ENCODE measurements around the gene WDR93.

Gene WDR93

GRCh38 chr15:89693091-89693490 lies 2.5 kb downstream of the WDR93 start:
- DNase-seq = no peak

GRCh38 chr15:89693696-89694095 lies 3.1 kb downstream of the WDR93 start:
- DNase-seq = no peak

- DNase-seq = no peak
Observed at GRCh38 chr15:89695198-89695597, 4.6 kb downstream of the WDR93 start.

- no peak for DNase-seq
Observed at GRCh38 chr15:89704411-89704810, 13.8 kb downstream of the WDR93 start.

- DNase-seq = no peak
Observed at GRCh38 chr15:89707577-89707976, 17.0 kb downstream of the WDR93 start.

GRCh38 chr15:89714775-89715174 lies 24.2 kb downstream of the WDR93 start:
- no peak for DNase-seq

GRCh38 chr15:89723031-89723430 lies 32.4 kb downstream of the WDR93 start:
- DNase-seq = no peak

- DNase-seq = no peak
Observed at GRCh38 chr15:89724621-89725020, 34.0 kb downstream of the WDR93 start.

- no peak for DNase-seq
Observed at GRCh38 chr15:89725064-89725463, 34.5 kb downstream of the WDR93 start.

GRCh38 chr15:89728254-89728653 lies 37.6 kb downstream of the WDR93 start:
- no peak for DNase-seq

GRCh38 chr15:89731275-89731674 lies 40.7 kb downstream of the WDR93 start:
- no peak for DNase-seq

GRCh38 chr15:89732451-89733172 lies 42.0 kb downstream of the WDR93 start:
- no peak for DNase-seq

- DNase-seq = no peak
Observed at GRCh38 chr15:89735773-89736172, 45.2 kb downstream of the WDR93 start.

GRCh38 chr15:89740137-89740536 lies 49.5 kb downstream of the WDR93 start:
- DNase-seq = no peak

- no peak for DNase-seq
Observed at GRCh38 chr15:89743011-89743410, 52.4 kb downstream of the WDR93 start.

- DNase-seq = no peak
Observed at GRCh38 chr15:89743594-89743993, 53.0 kb downstream of the WDR93 start.

GRCh38 chr15:89745131-89745530 lies 54.5 kb downstream of the WDR93 start:
- DNase-seq = no peak

GRCh38 chr15:89745768-89746167 lies 55.2 kb downstream of the WDR93 start:
- DNase-seq = no peak

- no peak for DNase-seq
Observed at GRCh38 chr15:89746386-89746780, 55.8 kb downstream of the WDR93 start.

- DNase-seq = no peak
Observed at GRCh38 chr15:89747708-89748682, 57.4 kb downstream of the WDR93 start.

GRCh38 chr15:89749054-89749453 lies 58.4 kb downstream of the WDR93 start:
- no peak for DNase-seq

GRCh38 chr15:89749526-89749925 lies 58.9 kb downstream of the WDR93 start:
- DNase-seq = no peak

GRCh38 chr15:89749951-89750559 lies 59.4 kb downstream of the WDR93 start:
- DNase-seq = no peak
